SK-N-SH (cell line): ENCODE measurements around the gene ZNF526. TPM values are rescaled to one million over a fixed set of nuclear protein-coding genes. Genes with fewer than 3 reads are reported as not detected.

Experiments
- CTCF ChIA-PET: fragments of 300-600, 350-600 bp; formaldehyde crosslinking; extraction: SDS; loops from one replicate; lab custom pipeline; 2021; lab: Yijun Ruan, JAX
- POLR2A ChIA-PET: fragments of 350-600 bp; sonication (Branson Sonifier 250); formaldehyde crosslinking; extraction: SDS; loops from one replicate; lab custom pipeline; 2020; ENCODE audit warnings: antibody characterized with exemption, inconsistent platforms; lab: Yijun Ruan, JAX
- DNase-seq: peaks from one replicate; pipeline ENCODE4 v3.0.0; 2012
- H2AFZ ChIP-seq: fragments of 200-600 bp; sonication (generic); 2 replicates; pipeline ENCODE4 v1.8.1; 2016; ENCODE audit warnings: antibody characterized with exemption, mild to moderate bottlenecking, low read depth
- H3F3A ChIP-seq: fragments of 200-600 bp; sonication (generic); replicated peaks from 2 replicates; pipeline ENCODE3; 2016; ENCODE audit warnings: antibody characterized with exemption, mild to moderate bottlenecking; ENCODE audit not compliant: insufficient read depth
- H3K27ac ChIP-seq, 2 experiments: fragments of 200-500 bp in 1 of 2; fragments of 200-600 bp in 1 of 2; sonication (Bioruptor generic) in 1 of 2; sonication (generic), shearing (Covaris generic) in 1 of 2; 2 replicates each; pipeline versions ENCODE4 v1.5.1 to v1.6.1; 2014 to 2016; ENCODE audit warnings: low read depth in 2 of 2, inconsistent platforms in 1 of 2, low read length in 1 of 2, mild to moderate bottlenecking in 1 of 2, mixed read lengths in 1 of 2
- H3K27me3 ChIP-seq: fragments of 200-600 bp; sonication (generic), shearing (Covaris generic); 2 replicates; pipeline ENCODE4 v1.6.1; 2016; ENCODE audit warnings: mixed run types; ENCODE audit not compliant: insufficient read depth
- H3K36me3 ChIP-seq, 2 experiments: fragments of 200-500 bp in 1 of 2; fragments of 200-600 bp in 1 of 2; sonication (Bioruptor generic) in 1 of 2; sonication (generic) in 1 of 2; replicated peaks in 1 of 2; 2 replicates each; pipeline versions ENCODE3 to v1.5.1; 2014 to 2016; ENCODE audit warnings: low read length in 1 of 2, mild to moderate bottlenecking in 1 of 2; ENCODE audit not compliant: insufficient read depth in 2 of 2, control insufficient read depth in 1 of 2
- H3K4me1 ChIP-seq, 2 experiments: fragments of 200-500 bp in 1 of 2; fragments of 200-600 bp in 1 of 2; sonication (Bioruptor generic) in 1 of 2; sonication (generic), shearing (Covaris generic) in 1 of 2; 2 replicates each; pipeline versions ENCODE4 v1.5.1 to v1.6.1; 2014 to 2016; ENCODE audit warnings: low read depth in 1 of 2, low read length in 1 of 2, mixed run types in 1 of 2; ENCODE audit not compliant: insufficient read depth in 2 of 2, control insufficient read depth in 1 of 2
- H3K4me2 ChIP-seq: fragments of 200-600 bp; sonication (generic), shearing (Covaris generic); 2 replicates; pipeline ENCODE4 v1.6.1; 2017; ENCODE audit warnings: mixed run types
- H3K4me3 ChIP-seq, 2 experiments: fragments of 200-500 bp in 1 of 2; fragments of 200-600 bp in 1 of 2; sonication (Bioruptor generic) in 1 of 2; sonication (generic), shearing (Covaris generic) in 1 of 2; 2 replicates each; pipeline versions ENCODE4 v1.5.1 to v1.8.1; 2014 to 2016; ENCODE audit warnings: low read depth in 2 of 2, inconsistent platforms in 1 of 2, low read length in 1 of 2, mild to moderate bottlenecking in 1 of 2, mixed read lengths in 1 of 2, moderate library complexity in 1 of 2
- H3K79me2 ChIP-seq: fragments of 200-600 bp; sonication (generic); 2 replicates; pipeline ENCODE4 v1.8.1; 2017; ENCODE audit warnings: mild to moderate bottlenecking; ENCODE audit not compliant: insufficient read depth
- H3K9ac ChIP-seq: fragments of 200-600 bp; sonication (generic); 2 replicates; pipeline ENCODE4 v1.6.1; 2017; ENCODE audit warnings: mixed run types
- H3K9me2 ChIP-seq: fragments of 200-600 bp; sonication (generic); 2 replicates; pipeline ENCODE4 v1.6.1; 2017; ENCODE audit warnings: mixed run types
- H3K9me3 ChIP-seq: fragments of 200-600 bp; sonication (generic); 2 replicates; pipeline ENCODE4 v1.6.1; 2017; ENCODE audit warnings: mixed run types, mild to moderate bottlenecking, moderate library complexity
- H4K20me1 ChIP-seq: fragments of 200-600 bp; sonication (generic); 2 replicates; pipeline ENCODE4 v1.6.1; 2017; ENCODE audit warnings: mild to moderate bottlenecking, mixed run types; ENCODE audit not compliant: insufficient read depth
- CHD2 ChIP-seq: fragments of 150-350 bp; IDR thresholded peaks from 2 replicates; pipeline ENCODE4 v1.6.1; 2018; ENCODE audit warnings: low read length; ENCODE audit not compliant: partially characterized antibody
- EP300 ChIP-seq, 2 experiments: IDR thresholded peaks; 2 replicates each; pipeline versions ENCODE4 v1.4.0 to v1.6.1; 2012; ENCODE audit warnings: borderline replicate concordance in 1 of 2, low read depth in 1 of 2, low read length in 1 of 2
- EZH2phosphoT487 ChIP-seq: fragments of 200-600 bp; sonication (generic); IDR thresholded peaks from 2 replicates; pipeline ENCODE4 v1.6.1; 2017; ENCODE audit warnings: low read depth, mixed run types, mild to moderate bottlenecking, antibody characterized with exemption, moderate library complexity, borderline replicate concordance
- GABPA ChIP-seq: IDR thresholded peaks from 2 replicates; pipeline ENCODE4 v1.4.0; 2012; ENCODE audit warnings: low read depth, mild to moderate bottlenecking
- GATA2 ChIP-seq: sonication (generic); formaldehyde crosslinking; IDR thresholded peaks from 2 replicates; pipeline ENCODE4 v1.5.0; 2020; ENCODE audit warnings: mild to moderate bottlenecking, missing genetic modification reagents
- JUND ChIP-seq: IDR thresholded peaks from 2 replicates; pipeline ENCODE4 v1.4.0; 2012
- MEF2A ChIP-seq: IDR thresholded peaks from 2 replicates; pipeline ENCODE4 v1.4.0; 2012; ENCODE audit warnings: low read depth, borderline replicate concordance
- NFIC ChIP-seq: IDR thresholded peaks from 2 replicates; pipeline ENCODE4 v1.4.0; 2012; ENCODE audit warnings: borderline replicate concordance
- POLR2AphosphoS5 ChIP-seq: IDR thresholded peaks from 2 replicates; pipeline ENCODE4 v1.6.1; 2012; ENCODE audit warnings: low read depth, low read length
- RAD21 ChIP-seq: IDR thresholded peaks from 2 replicates; pipeline ENCODE4 v1.6.1; 2012; ENCODE audit warnings: mild to moderate bottlenecking, low read length
- RFX5 ChIP-seq: IDR thresholded peaks from 2 replicates; pipeline ENCODE4 v1.6.1; 2012; ENCODE audit warnings: mild to moderate bottlenecking, improper control_type of control experiment, low read length
- SIN3A ChIP-seq: IDR thresholded peaks from 2 replicates; pipeline ENCODE4 v1.6.1; 2012; ENCODE audit warnings: low read depth, mild to moderate bottlenecking, low read length, moderate library complexity, borderline replicate concordance
- TAF1 ChIP-seq: IDR thresholded peaks from 2 replicates; pipeline ENCODE4 v1.6.1; 2012; ENCODE audit warnings: low read depth, mild to moderate bottlenecking, low read length, moderate library complexity, borderline replicate concordance
- TEAD4 ChIP-seq: IDR thresholded peaks from 2 replicates; pipeline ENCODE4 v1.4.0; 2012; ENCODE audit warnings: mild to moderate bottlenecking, borderline replicate concordance; ENCODE audit not compliant: insufficient read depth
- YY1 ChIP-seq: IDR thresholded peaks from 2 replicates; pipeline ENCODE4 v1.4.0; 2012; ENCODE audit warnings: low read depth, mild to moderate bottlenecking
- WGBS: methylation state at CpG from one replicate; pipeline ENCODE4 v1.1.6; 2017; ENCODE audit warnings: low lambda C conversion rate; 5-methylcytosine and 5-hydroxymethylcytosine counted together
- polyA plus RNA-seq, 3 experiments: library from polyadenylated mRNA; depleted of rRNA; stranded (reverse); fragments of >200 nt; gene quantifications; 2 replicates each; pipeline ENCODE4 v1.2.3, GENCODE V29; 2012
- TF ChIP-seq, protein P1 (sequence below): IDR thresholded peaks from 2 replicates; pipeline ENCODE4; 2012
- TF ChIP-seq, protein P2 (sequence below): fragments of 200-600 bp; sonication (generic); IDR thresholded peaks from 2 replicates; pipeline ENCODE4 v1.6.1; 2017; ENCODE audit warnings: antibody characterized with exemption, mild to moderate bottlenecking, moderate library complexity
- TF ChIP-seq, protein P3 (sequence below): fragments of 150-350 bp; IDR thresholded peaks from 2 replicates; pipeline ENCODE4 v1.6.1; 2016; ENCODE audit warnings: mild to moderate bottlenecking, low read depth, low read length

ZNF526 gene
- polyA plus RNA-seq, 1 of the 3 experiments (the other 2 are of a cell fraction): 3.5 TPM

DNA sequence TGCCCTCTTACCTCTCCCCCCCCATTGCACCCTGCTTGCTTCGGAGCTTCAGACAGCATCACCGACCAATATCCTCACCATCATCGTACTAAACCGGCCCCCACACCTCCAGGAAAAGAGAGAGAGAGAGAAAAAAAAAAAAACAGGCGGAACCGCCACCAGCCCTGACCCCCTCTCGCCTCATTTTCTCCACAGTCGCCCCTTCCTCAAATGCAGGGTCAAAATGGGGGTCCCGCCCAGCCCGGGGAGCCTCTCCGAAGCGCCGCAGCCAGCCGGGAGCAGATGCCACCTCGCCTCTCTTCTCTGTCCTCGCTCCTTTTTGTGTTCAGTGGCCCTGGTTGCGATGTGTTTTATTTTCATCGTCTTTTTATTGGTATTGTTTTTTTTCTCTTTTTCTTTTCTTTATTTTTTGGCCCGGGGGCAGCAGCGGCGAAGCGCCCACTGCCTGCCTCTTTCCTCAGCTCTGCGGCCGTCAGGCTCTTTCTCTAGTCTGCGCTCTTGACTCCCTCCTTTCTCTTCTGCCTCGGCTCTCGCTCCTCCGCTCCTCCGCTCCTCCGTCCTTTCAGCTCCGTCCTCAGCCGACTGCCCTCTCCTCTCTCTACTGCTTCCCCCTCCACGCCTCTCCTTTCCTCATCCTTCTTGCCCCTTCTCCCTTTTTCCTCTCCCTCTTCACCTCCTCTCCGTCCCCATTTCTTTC, 44.0 kb upstream of the ZNF526 start:
- peak overlapping the region; percentile 25; the same call in 1 of the 2 replicates for H3K9ac ChIP-seq
- H3K79me2 ChIP-seq: no peaks in the 10 kb centered on the region
- TF ChIP-seq RFX5: no peak
- TF ChIP-seq MEF2A: no peak
- TF ChIP-seq NFIC: no peak
- TF ChIP-seq, protein P1, sequence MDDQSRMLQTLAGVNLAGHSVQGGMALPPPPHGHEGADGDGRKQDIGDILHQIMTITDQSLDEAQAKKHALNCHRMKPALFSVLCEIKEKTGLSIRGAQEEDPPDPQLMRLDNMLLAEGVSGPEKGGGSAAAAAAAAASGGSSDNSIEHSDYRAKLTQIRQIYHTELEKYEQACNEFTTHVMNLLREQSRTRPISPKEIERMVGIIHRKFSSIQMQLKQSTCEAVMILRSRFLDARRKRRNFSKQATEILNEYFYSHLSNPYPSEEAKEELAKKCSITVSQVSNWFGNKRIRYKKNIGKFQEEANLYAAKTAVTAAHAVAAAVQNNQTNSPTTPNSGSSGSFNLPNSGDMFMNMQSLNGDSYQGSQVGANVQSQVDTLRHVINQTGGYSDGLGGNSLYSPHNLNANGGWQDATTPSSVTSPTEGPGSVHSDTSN: no peak
- no peak for TF ChIP-seq CHD2
- TF ChIP-seq SIN3A: no peak
- no peak for TF ChIP-seq JUND
- TF ChIP-seq EP300 (IDR thresholded peaks at IDR 0.05; ENCODE audit: borderline replicate concordance in 1 of 2, low read depth in 1 of 2, low read length in 1 of 2): no peak
- no peak for TF ChIP-seq YY1
- TF ChIP-seq POLR2AphosphoS5: no peak
- TF ChIP-seq EZH2phosphoT487: no peak
- no peak for TF ChIP-seq RAD21
- TF ChIP-seq, protein P2, sequence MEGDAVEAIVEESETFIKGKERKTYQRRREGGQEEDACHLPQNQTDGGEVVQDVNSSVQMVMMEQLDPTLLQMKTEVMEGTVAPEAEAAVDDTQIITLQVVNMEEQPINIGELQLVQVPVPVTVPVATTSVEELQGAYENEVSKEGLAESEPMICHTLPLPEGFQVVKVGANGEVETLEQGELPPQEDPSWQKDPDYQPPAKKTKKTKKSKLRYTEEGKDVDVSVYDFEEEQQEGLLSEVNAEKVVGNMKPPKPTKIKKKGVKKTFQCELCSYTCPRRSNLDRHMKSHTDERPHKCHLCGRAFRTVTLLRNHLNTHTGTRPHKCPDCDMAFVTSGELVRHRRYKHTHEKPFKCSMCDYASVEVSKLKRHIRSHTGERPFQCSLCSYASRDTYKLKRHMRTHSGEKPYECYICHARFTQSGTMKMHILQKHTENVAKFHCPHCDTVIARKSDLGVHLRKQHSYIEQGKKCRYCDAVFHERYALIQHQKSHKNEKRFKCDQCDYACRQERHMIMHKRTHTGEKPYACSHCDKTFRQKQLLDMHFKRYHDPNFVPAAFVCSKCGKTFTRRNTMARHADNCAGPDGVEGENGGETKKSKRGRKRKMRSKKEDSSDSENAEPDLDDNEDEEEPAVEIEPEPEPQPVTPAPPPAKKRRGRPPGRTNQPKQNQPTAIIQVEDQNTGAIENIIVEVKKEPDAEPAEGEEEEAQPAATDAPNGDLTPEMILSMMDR: no peak
- no peak for TF ChIP-seq TEAD4
- TF ChIP-seq GABPA: no peak
- no peaks in the 10 kb centered on the region for H4K20me1 ChIP-seq
- CTCF ChIA-PET: interaction anchor here (0.7 to 3.9 kb wide), 17 partner anchors 8 to 265 kb away, joined by 3 to 32 read pairs (median 4); partner anchors contain the start of genes PAFAH1B3, POU2F2 and PRR19
- peak overlapping the region; percentile 52 to 78 for H3K4me3 ChIP-seq
- DNase-seq: peak; percentile 59
- no peak overlapping the region; a peak in 1 of 4 replicates for H3K27ac ChIP-seq
- peak overlapping the region; percentile 90 for H2AFZ ChIP-seq
- H3K9me3 ChIP-seq: no peaks in the 10 kb centered on the region
- H3K9me2 ChIP-seq: no peaks in the 10 kb centered on the region
- no peaks in the 10 kb centered on the region for H3K36me3 ChIP-seq
- peaks cover 35% of the 10 kb centered on the region for H3K27me3 ChIP-seq
- peak overlapping the region; percentile 91 for H3K4me2 ChIP-seq
- H3F3A ChIP-seq: peaks cover 12% of the 10 kb centered on the region
- peaks cover 0 to 11% of the 10 kb centered on the region in 2 experiments; a peak in 1 of 4 replicates for H3K4me1 ChIP-seq
- POLR2A ChIA-PET: no interaction called here
- 1% methylated on average over 34 of the region's 34 CpGs for WGBS

DNA sequence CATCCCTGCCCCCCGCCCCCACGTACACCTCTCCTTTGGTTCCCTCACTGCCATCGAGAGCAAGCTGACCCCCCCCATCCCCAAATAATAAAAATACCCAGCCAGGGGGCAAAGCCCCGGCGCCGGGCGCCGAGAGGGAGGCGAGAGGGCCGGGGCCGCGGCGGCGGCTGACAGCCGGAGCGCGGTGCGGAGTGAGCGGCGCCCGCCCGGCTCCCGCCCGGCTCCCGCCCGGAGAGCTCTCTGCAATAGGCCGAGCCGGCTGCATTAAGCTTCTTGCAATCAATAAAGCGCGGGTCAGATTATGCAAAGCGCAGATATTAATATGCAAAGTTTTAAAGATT, 43.5 kb upstream of the ZNF526 start:
- peak overlapping the region; percentile 91 for H3K4me2 ChIP-seq
- ChIA-PET POLR2A (no interaction called here), CTCF (interaction anchor here (0.9 to 3.9 kb wide), 14 partner anchors 9 to 103 kb away, joined by 3 to 32 read pairs (median 4); partner anchors contain the start of gene POU2F2)
- peaks cover 37% of the 10 kb centered on the region for H3K27me3 ChIP-seq
- H3K4me1 ChIP-seq: peaks cover 0 to 11% of the 10 kb centered on the region in 2 experiments; a peak in 1 of 4 replicates
- TF ChIP-seq NFIC: no peak
- TF ChIP-seq POLR2AphosphoS5: no peak
- TF ChIP-seq GATA2: no peak
- TF ChIP-seq, protein P3, sequence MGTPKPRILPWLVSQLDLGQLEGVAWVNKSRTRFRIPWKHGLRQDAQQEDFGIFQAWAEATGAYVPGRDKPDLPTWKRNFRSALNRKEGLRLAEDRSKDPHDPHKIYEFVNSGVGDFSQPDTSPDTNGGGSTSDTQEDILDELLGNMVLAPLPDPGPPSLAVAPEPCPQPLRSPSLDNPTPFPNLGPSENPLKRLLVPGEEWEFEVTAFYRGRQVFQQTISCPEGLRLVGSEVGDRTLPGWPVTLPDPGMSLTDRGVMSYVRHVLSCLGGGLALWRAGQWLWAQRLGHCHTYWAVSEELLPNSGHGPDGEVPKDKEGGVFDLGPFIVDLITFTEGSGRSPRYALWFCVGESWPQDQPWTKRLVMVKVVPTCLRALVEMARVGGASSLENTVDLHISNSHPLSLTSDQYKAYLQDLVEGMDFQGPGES: no peak
- no peak for TF ChIP-seq TAF1
- 2% methylated on average over 31 of the region's 31 CpGs for WGBS
- peak overlapping the region; percentile 25; the same call in 1 of the 2 replicates for H3K9ac ChIP-seq
- peak overlapping the region; percentile 52 to 78 for H3K4me3 ChIP-seq
- DNase-seq: peak; percentile 82
- H3K27ac ChIP-seq: 0 out of 4 replicates have a peak overlapping the region, but pooled peaks of 1 of the 2 experiments have one; percentile 5
- peak overlapping the region; percentile 90 for H2AFZ ChIP-seq
- peaks cover 12% of the 10 kb centered on the region for H3F3A ChIP-seq
- no peaks in the 10 kb centered on the region for H3K9me3 ChIP-seq
- H3K9me2 ChIP-seq: no peaks in the 10 kb centered on the region
- H3K79me2 ChIP-seq: no peaks in the 10 kb centered on the region
- H3K36me3 ChIP-seq: no peaks in the 10 kb centered on the region
- no peaks in the 10 kb centered on the region for H4K20me1 ChIP-seq
